HepG2 (cell line): Measurements from ENCODE around the gene PPP2R1B. TPM values are rescaled to one million over a fixed set of nuclear protein-coding genes. Genes with fewer than 3 reads are reported as not detected.

Experiments used
- ATAC-seq: fragments of 200-7000 bp; cut with Tn5 transposase; 3 replicates; pipeline ENCODE4 v1.9.1; 2020; ENCODE audit warnings: mild to moderate bottlenecking, moderate library complexity
- BruUV-seq: library from RNA; stranded (reverse); fragments of 400-500 nt; replicated peaks from 2 replicates; lab custom pipeline; 2021; lab: Mats Ljungman, UMichigan
- CTCF ChIA-PET: fragments of 300-600 bp; formaldehyde crosslinking; extraction: SDS; loops from one replicate; lab custom pipeline; 2021; ENCODE audit warnings: low total read pairs, inconsistent platforms, low intra/inter-chr PET ratio; lab: Yijun Ruan, JAX
- POLR2A ChIA-PET: fragments of 350-600 bp; sonication (Branson Sonifier 250); formaldehyde crosslinking; loops from one replicate; lab custom pipeline; 2020; ENCODE audit warnings: antibody characterized with exemption, inconsistent platforms; lab: Yijun Ruan, JAX
- DNase-seq: peaks from one replicate; pipeline ENCODE4 v3.0.0-alpha.2; 2015; ENCODE audit warnings: low spot score
- FAIRE-seq: peaks from 3 replicates; lab custom pipeline; 2011; peaks lifted over from hg19 to GRCh38; lab: Jason Lieb, UNC
- H2AFZ ChIP-seq: one replicate; pipeline ENCODE4 v1.6.1; 2011; ENCODE audit warnings: low read length, inconsistent platforms
- H3K27ac ChIP-seq: fragments of 300-600 bp; 3 replicates; pipeline ENCODE4 v1.8.0; 2011; ENCODE audit warnings: mixed run types, mild to moderate bottlenecking, mixed read lengths, low read length, inconsistent platforms; ENCODE audit not compliant: insufficient read depth; ENCODE audit errors: extremely low read length
- H3K27me3 ChIP-seq, 2 experiments: fragments of 200-600 bp in 1 of 2; 2 replicates in 1 of 2; 3 replicates in 1 of 2; pipeline versions ENCODE4 v1.6.0 to v1.8.0; 2011; ENCODE audit warnings: low read length in 2 of 2, mild to moderate bottlenecking in 2 of 2, moderate library complexity in 2 of 2, inconsistent platforms in 1 of 2; ENCODE audit not compliant: insufficient read depth in 2 of 2, control insufficient read depth in 1 of 2
- H3K36me3 ChIP-seq, 2 experiments: fragments of 200-600 bp in 1 of 2; replicated peaks in 1 of 2; 2 replicates in 1 of 2; 3 replicates in 1 of 2; pipeline versions ENCODE4 v1.5.1 to v1.8.0; 2011; ENCODE audit warnings: low read length in 2 of 2, inconsistent platforms in 1 of 2; ENCODE audit not compliant: insufficient read depth in 2 of 2, control insufficient read depth in 1 of 2
- H3K4me1 ChIP-seq: 2 replicates; pipeline ENCODE4 v1.5.1; 2012; ENCODE audit warnings: low read length, inconsistent platforms; ENCODE audit not compliant: insufficient read depth
- H3K4me2 ChIP-seq: 2 replicates; pipeline ENCODE4 v1.6.0; 2011; ENCODE audit warnings: low read depth, low read length, inconsistent platforms
- H3K4me3 ChIP-seq, 3 experiments: fragments of 200-600 bp in 1 of 3; sonication (generic), shearing (Covaris generic) in 1 of 3; replicated peaks in 1 of 3; 2 replicates each; pipeline ENCODE4 v1.5.1; 2011 to 2016; ENCODE audit warnings: low read length in 3 of 3, inconsistent platforms in 2 of 3, low read depth in 2 of 3, mild to moderate bottlenecking in 2 of 3, control low read depth in 1 of 3, mixed read lengths in 1 of 3; ENCODE audit not compliant: insufficient read depth in 1 of 3
- H3K79me2 ChIP-seq: one replicate; pipeline ENCODE4 v1.6.1; 2011; ENCODE audit warnings: low read length, inconsistent platforms; ENCODE audit not compliant: insufficient read depth
- H3K9ac ChIP-seq: 2 replicates; pipeline ENCODE4 v1.6.0; 2011; ENCODE audit warnings: mild to moderate bottlenecking, low read depth, low read length, inconsistent platforms; ENCODE audit not compliant: insufficient read depth
- H3K9me3 ChIP-seq: 2 replicates; pipeline ENCODE4 v1.5.1; 2012; ENCODE audit warnings: mild to moderate bottlenecking, low read length
- H4K20me1 ChIP-seq: 2 replicates; pipeline ENCODE4 v1.6.0; 2011; ENCODE audit warnings: inconsistent platforms, mild to moderate bottlenecking, low read length, moderate library complexity; ENCODE audit not compliant: insufficient read depth
- FOXO1 ChIP-seq: sonication (generic); formaldehyde crosslinking; IDR thresholded peaks from 2 replicates; pipeline ENCODE4 v1.4.0; 2020; ENCODE audit warnings: missing genetic modification reagents
- GPN1 ChIP-seq: sonication (generic); formaldehyde crosslinking; IDR thresholded peaks from 2 replicates; pipeline ENCODE4 v1.5.1; 2020; ENCODE audit warnings: missing genetic modification reagents, borderline replicate concordance
- MTF2 ChIP-seq: sonication (generic); formaldehyde crosslinking; IDR thresholded peaks from 2 replicates; pipeline ENCODE4 v1.5.0; 2020; ENCODE audit warnings: missing genetic modification reagents, borderline replicate concordance
- NR2C2 ChIP-seq: sonication (generic); formaldehyde crosslinking; IDR thresholded peaks from 2 replicates; pipeline ENCODE4 v1.4.0; 2020; ENCODE audit warnings: missing genetic modification reagents, mild to moderate bottlenecking, moderate library complexity, borderline replicate concordance
- NR2F6 ChIP-seq, 2 experiments: IDR thresholded peaks; 2 replicates each; pipeline ENCODE4 v1.6.1; 2016; ENCODE audit warnings: antibody characterized with exemption in 1 of 2, mild to moderate bottlenecking in 1 of 2
- TCF7 ChIP-seq: sonication (generic); IDR thresholded peaks from 2 replicates; pipeline ENCODE4 v1.6.1; 2016; ENCODE audit warnings: antibody characterized with exemption, low read depth
- ZNF556 ChIP-seq: sonication (generic); formaldehyde crosslinking; IDR thresholded peaks from 2 replicates; pipeline ENCODE4 v1.4.0; 2020; ENCODE audit warnings: mild to moderate bottlenecking, missing genetic modification reagents, borderline replicate concordance
- ZNF646 ChIP-seq: sonication (generic); formaldehyde crosslinking; IDR thresholded peaks from 2 replicates; pipeline ENCODE4 v1.9.0; 2021; ENCODE audit warnings: mild to moderate bottlenecking, missing genetic modification reagents
- ZZZ3 ChIP-seq: sonication (generic); formaldehyde crosslinking; IDR thresholded peaks from 2 replicates; pipeline ENCODE4 v1.4.0; 2020; ENCODE audit warnings: missing genetic modification reagents, mild to moderate bottlenecking, borderline replicate concordance
- WGBS: methylation state at CpG from one replicate; pipeline ENCODE4 v1.1.6; 2017; ENCODE audit warnings: low lambda C conversion rate; 5-methylcytosine and 5-hydroxymethylcytosine counted together
- in situ Hi-C: cut with HindIII; loops from 2 replicates; pipeline ENCODE4 v1.10.0; 2017; ENCODE audit warnings: low pct_unique_long_range_greater_than_20kb; ENCODE audit not compliant: extremely low pct_ligation_motif_present
- intact Hi-C: fragments of 100-400 bp; cut with micrococcal nuclease; formaldehyde crosslinking; loops from one replicate; pipeline ENCODE4 v1.10.0; 2022; ENCODE audit not compliant: unreplicated experiment
- polyA plus RNA-seq, 8 experiments: library from polyadenylated mRNA; depleted of rRNA in 3 of 8; stranded (reverse) in 7 of 8; unstranded in 1 of 8; fragments of >200 nt; fragmentation: Illumina TruSeq in 4 of 8; extraction: Trizol in 4 of 8; gene quantifications; 2 replicates each; pipeline versions ENCODE4 v1.2.1 to v1.2.3, GENCODE V29; 2011 to 2016; ENCODE audit warnings: low read depth in 4 of 8, missing spikeins in 1 of 8, mixed read lengths in 1 of 8; ENCODE audit not compliant: insufficient read depth in 1 of 8
- total RNA-seq, 5 experiments: library from RNA; depleted of rRNA; stranded (reverse); fragments of >200 nt; fragmentation: Illumina TruSeq; extraction: Trizol; gene quantifications; 2 replicates each; pipeline ENCODE4 v1.2.3, GENCODE V29; 2016; ENCODE audit warnings: low read depth in 1 of 5
- TF ChIP-seq, protein P1 (sequence below), 2 experiments: fragments of 450-650 bp in 1 of 2; sonication (generic) in 1 of 2; formaldehyde crosslinking; IDR thresholded peaks; 2 replicates each; pipeline versions ENCODE4 v1.5.0 to v1.8.0; 2020 to 2022; ENCODE audit warnings: mild to moderate bottlenecking in 1 of 2, missing genetic modification reagents in 1 of 2

PPP2R1B gene
- total and polyA plus RNA-seq, 2 of the 13 experiments (the other 11 are each of a cell fraction or from before 2014, with no cell fraction given): 22.1 to 56.8 TPM

- TF ChIP-seq ZZZ3: no peak
- no peak for TF ChIP-seq FOXO1 (CRISPR knock-in tag)
- TF ChIP-seq, protein P1, sequence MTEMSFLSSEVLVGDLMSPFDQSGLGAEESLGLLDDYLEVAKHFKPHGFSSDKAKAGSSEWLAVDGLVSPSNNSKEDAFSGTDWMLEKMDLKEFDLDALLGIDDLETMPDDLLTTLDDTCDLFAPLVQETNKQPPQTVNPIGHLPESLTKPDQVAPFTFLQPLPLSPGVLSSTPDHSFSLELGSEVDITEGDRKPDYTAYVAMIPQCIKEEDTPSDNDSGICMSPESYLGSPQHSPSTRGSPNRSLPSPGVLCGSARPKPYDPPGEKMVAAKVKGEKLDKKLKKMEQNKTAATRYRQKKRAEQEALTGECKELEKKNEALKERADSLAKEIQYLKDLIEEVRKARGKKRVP (CRISPR knock-in tag; IDR thresholded peaks at IDR 0.05): no peak
- no peak for TF ChIP-seq NR2F6 (IDR thresholded peaks at IDR 0.05)
- no peak for TF ChIP-seq NR2F6 (CRISPR knock-in tag; IDR thresholded peaks at IDR 0.05)
- TF ChIP-seq TCF7: no peak
- TF ChIP-seq GPN1: no peak
- TF ChIP-seq NR2C2 (CRISPR knock-in tag): no peak
- no peak for TF ChIP-seq MTF2
- TF ChIP-seq ZNF556 (CRISPR knock-in tag): no peak
- no peak for TF ChIP-seq ZNF646
- intact Hi-C loops (no loop called here), in situ Hi-C loops (no loop called here)
- H4K20me1 ChIP-seq: no peaks in the 10 kb centered on the region
- no peak overlapping the region for H3K9ac ChIP-seq
- 88% methylated on average over 1 of the region's 1 CpG for WGBS
- CTCF ChIA-PET: no interaction called here
- peaks cover 2% of the 10 kb centered on the region; the same call in 1 of the 2 replicates for H3K4me1 ChIP-seq
- no peaks in the 10 kb centered on the region for H3K9me3 ChIP-seq
- DNase-seq (no peak), FAIRE-seq (no peak), ATAC-seq (no peak)
- no peak overlapping the region for H3K4me2 ChIP-seq
- BruUV-seq: no TSS peak
- H3K36me3 ChIP-seq: peaks cover 14 to 39% of the 10 kb centered on the region in 2 experiments
- no peaks in the 10 kb centered on the region for H3K27me3 ChIP-seq
- H3K27ac ChIP-seq: no peak overlapping the region
- H3K79me2 ChIP-seq: no peaks in the 10 kb centered on the region
- POLR2A ChIA-PET: no interaction called here
- no peak overlapping the region for H2AFZ ChIP-seq
- H3K4me3 ChIP-seq: no peak overlapping the region
Observed at GRCh38 chr11:111807076-111807475, 40.9 kb upstream of the PPP2R1B start.
